Embryonic facial prominence (tissue), 1 donor: ENCODE measurements around the gene SPECC1L.
"Not testable (repeated sequence)": the region's sequence is repeated elsewhere in the genome, so short reads cannot be mapped to it uniquely, and the experiment has no call there.

Experiments used
- DNase-seq: peaks from one replicate; pipeline ENCODE4 v3.0.0-alpha.2; 2016; ENCODE audit errors: extremely low spot score

The SPECC1L gene

DNA sequence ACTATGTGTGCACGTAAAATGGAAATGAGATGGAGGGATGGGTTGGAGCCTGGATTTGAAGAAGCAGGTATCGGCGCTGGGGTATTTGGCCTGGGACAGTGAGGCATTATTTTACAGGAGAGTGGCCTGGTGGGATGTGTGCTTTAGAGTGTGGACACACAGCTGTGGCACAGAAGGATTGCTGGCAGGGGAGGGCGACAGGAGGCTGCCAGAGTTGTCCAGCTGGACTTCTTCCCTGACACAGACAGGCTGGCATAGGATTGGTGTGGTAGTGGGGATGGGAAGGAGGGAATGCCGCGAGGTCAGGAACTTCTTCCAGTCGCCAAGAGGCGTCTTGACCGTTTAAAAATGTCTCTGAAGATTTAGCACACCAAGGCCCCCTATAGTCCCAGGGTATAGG, 16.6 kb downstream of the SPECC1L start:
- not testable (repeated sequence) for DNase-seq

DNA sequence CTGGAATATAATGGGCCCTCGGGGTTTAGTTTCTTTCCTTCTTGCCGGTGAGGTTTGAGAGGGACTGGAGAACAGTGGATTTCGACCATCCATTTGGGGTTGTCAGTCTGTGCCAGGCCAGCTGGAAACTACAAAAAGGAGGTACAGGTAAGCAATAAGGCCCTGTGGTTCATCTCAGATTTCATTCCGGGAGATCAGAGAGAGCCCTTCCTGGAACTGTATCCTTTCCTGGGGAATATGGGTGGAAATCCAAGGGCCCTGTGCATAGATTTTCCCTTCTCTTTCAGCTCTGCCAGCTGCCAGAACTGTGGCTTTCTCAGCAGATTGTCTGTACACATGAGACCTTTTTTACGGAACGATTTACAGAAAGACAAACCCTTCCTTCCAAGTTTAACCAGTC, 17.2 kb downstream of the SPECC1L start:
- DNase-seq: not testable (repeated sequence)

DNA sequence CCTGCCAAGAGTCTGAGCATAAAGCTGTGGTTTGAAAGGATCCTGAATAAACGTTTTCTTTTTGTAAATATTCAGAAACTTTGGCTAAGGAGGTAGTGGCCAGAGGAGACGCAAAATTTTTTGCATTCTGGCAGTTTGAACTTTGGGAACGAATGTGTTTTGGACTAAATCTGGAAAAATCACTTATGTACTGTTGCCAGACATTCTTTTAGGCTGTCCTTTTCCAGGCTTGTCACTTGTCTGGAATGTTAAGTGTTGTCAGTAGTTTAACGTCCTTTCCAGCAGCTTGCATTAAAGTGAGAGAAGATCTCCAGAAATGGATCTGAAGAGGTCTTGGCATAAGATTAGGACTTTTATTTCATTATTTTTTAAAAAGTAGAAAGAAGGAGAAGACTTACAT, 18.5 kb downstream of the SPECC1L start:
- no peak for DNase-seq

DNA sequence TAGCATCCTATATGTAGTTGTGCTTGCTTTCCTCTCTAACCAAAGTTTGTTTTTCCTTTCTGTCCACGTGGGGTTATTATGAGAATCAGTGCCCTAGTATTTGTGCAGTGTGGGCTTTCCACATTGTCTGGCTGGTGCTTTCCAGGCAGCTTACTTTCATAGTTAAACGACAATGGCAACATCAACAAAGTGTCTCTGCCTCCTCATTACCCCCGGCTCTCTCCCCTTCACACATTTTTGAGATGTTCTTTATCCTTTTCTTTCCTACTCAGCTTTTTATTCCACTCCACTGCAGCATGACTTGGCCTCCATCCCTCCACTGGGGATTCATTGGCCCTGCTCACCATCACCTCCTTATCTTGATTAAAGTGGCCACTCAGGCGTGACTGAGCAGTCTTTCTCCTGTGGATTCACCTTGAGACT, 19.1 kb downstream of the SPECC1L start:
- no peak for DNase-seq

DNA sequence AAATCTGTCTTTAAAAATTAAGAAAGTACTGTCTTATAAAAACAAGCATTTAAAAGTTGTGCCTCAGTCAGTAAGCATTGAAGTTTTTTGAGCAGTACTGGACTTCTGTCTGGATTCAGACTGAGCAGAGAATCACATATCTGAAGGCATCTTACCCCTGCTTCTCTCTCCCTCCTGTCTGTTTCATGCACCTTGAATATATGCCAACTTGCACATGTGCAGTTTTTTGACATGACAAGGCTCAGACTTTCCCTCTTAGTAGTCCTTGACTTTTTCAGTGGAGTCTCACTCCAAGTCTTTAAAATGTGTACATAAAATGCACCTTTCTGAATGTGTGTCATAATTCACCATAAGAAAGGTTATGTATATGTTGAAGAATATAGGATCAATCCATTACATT, 19.8 kb downstream of the SPECC1L start:
- no peak for DNase-seq

DNA sequence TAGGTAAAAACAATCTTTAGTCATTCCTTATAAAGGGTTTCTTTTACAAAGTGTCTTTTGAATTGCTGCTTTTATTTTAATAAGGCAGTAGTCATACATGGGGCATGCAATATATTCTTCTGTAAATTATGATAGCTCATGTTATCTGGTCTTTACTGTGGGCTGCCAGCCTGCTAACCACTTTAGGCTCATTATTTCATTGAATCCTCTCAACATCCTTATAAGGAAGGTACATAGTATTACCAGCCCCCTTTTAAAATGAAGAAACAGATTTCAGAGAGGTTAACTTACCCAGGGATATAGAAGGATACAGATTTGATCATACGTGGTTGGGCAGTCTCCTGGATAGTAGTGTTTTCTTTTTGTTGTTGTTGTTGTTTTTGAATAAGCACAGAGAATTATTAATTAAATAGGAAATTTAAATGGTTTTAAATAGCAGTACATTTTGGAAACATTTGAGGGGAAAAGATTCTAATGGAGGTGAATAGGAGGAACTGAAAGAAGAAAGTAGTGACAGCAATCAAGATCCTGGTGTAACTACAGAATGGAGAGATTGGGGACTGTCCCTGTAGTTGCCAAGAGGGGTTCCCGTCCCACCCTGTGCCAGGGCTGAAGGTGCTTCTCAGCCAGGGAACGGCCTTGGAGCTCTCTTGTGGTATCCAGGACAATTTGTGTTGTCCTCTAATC, 21.0 kb downstream of the SPECC1L start:
- no peak for DNase-seq

DNA sequence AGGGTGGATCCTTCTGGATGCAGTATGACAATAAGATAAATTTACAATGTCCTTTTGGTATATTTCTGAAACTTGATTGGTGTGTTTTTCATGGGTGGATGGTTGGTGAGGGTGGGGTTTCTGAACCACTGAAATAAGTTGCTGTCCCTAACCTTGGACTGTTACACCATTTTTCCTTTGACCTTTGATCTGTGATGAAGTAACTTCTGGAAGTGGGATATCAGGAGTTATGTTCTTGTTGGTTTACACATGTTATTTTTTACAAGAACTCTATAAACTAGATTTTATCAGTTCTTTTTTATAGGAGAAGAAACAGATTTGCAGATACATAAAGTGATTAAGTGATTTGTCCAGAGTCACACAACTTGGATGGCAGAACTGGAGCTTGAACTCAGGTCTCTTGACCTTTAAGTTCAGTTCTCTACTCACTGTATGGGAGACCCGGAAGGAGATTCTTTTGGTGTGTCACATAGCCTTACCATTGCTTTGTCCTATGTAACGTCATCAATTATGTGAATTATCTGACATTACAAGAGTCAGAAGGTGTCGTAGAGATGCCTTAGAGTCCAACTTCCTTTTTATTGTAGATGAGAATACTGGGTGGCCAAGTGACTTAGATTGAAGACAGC, 21.7 kb downstream of the SPECC1L start:
- not testable (repeated sequence) for DNase-seq

DNA sequence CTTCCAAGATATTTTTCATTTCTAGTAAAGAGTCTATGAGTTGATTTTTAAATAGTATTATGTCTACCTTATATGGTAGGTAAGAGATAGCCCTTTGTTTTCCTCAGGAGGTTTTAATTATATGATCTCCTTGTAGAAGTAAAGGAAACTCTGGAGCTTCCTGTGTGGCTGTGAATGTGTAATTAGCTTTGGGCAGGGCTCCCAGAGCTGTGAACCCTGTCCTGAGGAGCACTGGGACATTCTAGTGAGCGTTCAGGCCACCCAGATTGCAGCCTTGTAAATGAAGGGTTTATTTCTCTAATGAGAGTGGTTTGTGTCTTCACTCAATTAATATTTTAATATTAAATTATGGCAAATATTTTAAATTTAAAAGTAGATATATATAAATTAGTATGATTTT, 24.3 kb downstream of the SPECC1L start:
- not testable (repeated sequence) for DNase-seq

DNA sequence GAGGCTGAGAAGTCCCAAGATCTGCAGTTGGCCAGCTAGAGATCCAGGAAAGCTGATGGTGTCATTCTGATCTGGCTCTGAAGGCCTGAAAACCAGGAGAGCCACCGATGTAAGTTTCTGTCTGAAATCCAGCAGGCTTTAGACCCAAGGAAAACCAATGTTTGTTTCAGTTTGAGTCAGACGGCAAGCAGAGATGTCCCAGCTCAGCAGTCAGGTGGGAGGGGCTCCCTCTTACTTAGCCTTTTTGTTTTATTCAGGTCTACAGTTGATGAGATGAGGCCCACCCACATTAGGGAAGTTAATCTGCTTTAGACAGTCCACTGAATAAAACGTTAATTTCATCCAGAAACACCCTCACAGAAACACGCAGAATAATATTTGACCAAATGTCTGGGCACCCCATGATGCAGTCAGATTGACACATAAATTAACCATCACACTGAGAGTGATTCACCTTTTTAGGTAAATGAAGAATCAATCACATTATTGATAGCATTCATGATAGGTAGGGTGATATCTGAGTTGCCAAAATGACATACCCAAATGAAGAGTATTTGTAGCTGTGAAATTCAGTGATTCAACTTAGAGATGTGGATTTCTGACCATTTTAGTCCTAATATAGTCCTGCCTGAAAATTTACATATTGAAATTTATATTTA, 28.0 kb downstream of the SPECC1L start:
- DNase-seq: not testable (repeated sequence)

DNA sequence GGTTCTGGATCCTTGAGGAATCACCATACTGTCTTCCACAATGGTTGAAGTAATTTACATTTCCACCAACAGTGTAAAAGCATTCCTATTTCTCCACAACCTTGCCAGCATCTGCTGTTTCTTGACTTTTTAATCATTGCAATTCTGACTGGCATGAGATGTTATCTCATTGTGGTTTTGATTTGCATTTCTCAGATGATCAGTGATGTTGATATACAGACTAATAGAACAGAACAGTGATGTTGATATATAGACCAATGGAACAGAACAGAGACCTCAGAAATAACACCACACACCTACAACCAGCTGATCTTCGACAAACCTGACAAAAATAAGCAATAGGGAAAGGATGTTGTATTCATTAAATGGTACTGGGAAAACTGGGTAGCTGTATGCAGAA, 29.9 kb downstream of the SPECC1L start:
- not testable (repeated sequence) for DNase-seq

DNA sequence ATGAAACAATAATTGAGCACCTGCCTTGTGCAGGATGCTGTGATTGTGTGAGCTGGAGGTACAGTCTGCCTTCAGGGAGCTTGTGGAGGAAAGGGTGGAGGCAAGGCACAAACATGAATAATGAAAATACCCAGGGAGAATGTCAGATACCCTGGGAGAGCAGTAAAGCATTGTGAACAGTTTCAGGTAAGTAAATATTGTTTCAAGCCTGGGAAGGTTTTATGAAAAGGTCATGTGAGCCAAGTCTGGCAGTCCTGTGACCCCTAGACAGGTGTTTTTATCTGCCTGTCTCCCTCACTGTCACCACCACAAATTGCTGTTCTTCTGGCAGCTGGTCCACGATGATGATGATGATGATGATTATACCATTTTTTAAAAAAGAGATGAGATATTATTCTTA, 32.0 kb downstream of the SPECC1L start:
- no peak for DNase-seq

DNA sequence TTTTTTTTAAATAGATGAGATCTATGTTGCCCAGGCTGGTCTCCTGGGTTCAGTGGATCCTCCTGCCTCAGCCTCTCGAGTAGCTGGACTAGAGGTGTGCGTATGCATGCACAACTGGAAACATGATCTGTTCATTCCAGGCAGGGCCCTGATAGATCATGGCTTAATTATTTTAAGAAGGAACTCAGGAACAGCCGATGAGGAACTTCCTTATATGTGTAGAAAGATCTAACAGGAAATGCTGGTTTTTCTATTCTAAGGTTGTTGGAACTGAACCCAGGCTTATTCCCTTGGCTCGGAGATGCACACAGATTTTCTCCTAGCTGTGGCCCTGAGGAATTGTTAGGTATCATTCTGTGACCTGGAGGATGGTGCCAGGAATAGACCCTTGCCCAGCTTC, 32.4 kb downstream of the SPECC1L start:
- DNase-seq: no peak

DNA sequence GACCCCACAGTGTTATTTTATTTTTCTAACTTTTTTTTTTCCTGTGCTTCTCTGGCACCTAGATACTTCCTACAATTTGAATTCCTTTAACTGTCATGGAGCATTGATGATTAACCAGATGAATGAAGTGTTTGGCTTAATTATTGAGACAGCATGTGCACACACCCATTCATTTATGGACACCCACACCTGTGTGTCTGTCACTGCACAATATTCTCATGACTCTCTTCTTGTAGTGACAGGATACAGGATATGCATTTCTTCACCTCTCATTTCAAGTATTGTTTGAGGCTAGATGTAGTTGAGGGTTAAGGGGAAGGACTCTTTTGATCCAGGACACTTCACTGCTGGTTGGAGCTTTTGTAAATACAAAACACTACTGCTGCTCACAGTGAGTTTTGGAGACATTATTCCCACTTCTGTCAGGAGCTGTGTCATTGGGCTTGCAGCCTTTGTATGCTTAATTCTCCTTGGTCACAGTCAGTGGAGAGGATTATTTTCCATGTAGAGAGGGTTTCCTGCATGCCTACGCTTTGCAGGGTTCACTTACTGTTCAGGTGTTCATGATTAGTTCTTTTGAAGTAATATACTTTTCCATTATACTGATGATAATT, 33.5 kb downstream of the SPECC1L start:
- no peak for DNase-seq

DNA sequence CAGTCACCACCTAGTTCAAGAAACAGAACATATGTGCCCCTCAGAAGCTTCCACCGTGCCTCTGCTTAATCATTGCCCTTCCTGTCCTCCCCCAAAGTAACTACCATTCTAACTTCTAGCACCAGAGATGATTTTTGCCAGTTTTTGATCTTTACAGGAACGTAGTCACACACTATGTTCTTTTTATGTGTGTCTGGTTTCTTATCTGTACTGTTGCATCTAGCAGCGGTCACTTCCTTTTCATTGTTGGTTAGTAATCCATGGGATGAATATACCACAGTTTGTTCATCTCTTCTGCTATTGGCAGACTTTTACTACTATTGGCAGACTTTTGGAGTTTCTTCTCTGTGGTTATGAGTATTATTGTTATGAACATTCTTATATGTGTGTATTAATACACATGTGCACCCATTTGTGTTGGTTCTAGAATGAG, 34.6 kb downstream of the SPECC1L start:
- no peak for DNase-seq

DNA sequence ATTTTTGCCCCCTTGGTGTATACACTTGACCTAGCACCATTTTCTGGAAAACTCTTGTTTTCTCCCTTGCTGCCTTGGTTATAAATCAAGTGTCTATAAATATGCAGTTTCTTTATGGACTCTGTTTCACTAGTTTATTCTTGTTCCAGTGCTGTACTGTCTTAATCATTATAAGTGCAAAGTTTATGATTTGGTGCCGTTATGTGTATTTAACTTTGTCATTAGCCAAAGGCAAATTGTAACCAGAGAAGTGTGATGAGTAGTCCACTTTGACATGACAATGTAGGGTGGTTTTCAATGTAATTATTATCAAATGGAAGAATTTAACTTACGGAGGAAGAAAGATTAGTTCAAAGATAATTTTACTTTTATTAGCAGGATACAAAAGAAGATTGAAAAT, 40.3 kb downstream of the SPECC1L start:
- no peak for DNase-seq

DNA sequence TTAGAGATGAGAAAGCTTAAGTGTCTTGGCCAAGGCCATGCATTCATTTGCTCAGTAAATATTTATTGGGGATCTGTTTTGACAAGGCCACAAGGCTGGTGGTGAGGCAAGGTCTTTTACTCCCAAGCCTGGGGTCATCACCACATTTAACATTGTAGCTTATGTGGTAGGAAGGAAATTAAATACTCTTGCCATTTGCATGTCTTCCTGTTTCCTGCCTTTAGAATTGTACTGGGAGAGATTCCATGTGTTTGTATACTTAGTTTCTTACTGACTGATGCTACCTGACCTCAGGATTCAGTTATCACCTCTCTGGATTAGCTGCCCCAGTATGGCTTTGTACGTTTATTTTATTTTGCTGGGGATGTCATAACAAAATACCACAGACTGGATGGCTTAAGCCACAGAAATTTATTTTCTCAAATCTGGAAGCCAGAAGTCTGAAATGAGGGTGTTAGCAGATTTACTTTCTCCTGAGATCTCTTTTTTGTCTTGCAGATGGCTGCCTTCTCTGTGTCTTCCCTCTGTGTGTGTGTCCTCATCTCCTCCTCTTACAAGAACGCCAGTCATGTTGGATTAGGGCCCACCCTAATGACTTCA, 44.8 kb downstream of the SPECC1L start:
- DNase-seq: no peak

DNA sequence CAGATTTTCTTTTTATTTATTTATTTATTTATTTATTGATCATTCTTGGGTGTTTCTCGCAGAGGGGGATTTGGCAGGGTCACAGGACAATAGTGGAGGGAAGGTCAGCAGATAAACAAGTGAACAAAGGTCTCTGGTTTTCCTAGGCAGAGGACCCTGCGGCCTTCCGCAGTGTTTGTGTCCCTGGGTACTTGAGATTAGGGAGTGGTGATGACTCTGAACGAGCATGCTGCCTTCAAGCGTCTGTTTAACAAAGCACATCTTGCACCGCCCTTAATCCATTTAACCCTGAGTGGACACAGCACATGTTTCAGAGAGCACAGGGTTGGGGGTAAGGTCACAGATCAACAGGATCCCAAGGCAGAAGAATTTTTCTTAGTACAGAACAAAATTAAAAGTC, 45.6 kb downstream of the SPECC1L start:
- DNase-seq: not testable (repeated sequence)

DNA sequence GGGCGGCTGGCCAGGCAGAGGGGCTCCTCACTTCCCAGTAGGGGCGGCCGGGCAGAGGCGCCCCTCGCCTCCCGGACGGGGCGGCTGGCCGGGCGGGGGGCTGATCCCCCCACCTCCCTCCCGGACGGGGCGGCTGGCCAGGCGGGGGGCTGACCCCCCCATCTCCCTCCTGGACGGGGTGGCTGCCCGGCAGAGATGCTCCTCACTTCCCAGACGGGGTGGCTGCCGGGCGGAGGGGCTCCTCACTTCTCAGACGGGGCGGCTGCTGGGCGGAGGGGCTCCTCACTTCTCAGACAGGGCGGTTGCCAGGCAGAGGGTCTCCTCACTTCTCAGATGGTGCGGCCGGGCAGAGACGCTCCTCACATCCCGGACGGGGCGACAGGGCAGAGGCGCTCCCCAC, 46.9 kb downstream of the SPECC1L start:
- DNase-seq: not testable (repeated sequence)

DNA sequence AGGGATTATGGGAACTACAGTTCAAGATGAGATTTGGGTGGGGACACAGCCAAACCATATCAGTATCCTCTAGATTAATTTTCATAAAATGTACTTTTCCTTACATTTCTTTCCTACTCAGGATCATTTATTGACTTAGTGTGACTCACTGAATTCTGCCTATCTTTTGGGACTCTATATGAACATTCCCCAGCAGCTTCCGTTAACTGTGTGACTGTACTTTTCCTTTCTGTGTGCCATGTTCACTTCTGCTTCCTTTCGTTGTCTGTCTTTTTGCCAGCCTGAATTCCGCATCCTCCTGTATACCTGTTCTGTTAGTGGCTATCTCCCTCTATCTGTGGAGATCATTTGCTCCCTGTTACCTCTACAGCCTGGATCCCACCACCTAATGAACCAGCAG, 48.8 kb downstream of the SPECC1L start:
- no peak for DNase-seq

DNA sequence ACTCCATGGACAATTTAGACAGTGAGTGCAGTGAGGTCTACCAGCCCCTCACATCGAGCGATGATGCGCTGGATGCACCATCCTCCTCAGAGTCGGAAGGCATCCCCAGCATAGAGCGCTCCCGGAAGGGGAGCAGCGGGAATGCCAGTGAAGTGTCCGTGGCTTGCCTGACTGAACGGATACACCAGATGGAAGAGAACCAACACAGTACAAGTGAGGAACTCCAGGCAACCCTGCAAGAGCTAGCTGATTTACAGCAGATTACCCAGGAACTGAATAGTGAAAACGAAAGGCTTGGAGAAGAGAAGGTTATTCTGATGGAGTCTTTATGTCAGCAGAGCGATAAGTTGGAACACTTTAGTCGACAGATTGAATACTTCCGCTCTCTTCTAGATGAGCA, 51.4 kb downstream of the SPECC1L start:
- DNase-seq: no peak

DNA sequence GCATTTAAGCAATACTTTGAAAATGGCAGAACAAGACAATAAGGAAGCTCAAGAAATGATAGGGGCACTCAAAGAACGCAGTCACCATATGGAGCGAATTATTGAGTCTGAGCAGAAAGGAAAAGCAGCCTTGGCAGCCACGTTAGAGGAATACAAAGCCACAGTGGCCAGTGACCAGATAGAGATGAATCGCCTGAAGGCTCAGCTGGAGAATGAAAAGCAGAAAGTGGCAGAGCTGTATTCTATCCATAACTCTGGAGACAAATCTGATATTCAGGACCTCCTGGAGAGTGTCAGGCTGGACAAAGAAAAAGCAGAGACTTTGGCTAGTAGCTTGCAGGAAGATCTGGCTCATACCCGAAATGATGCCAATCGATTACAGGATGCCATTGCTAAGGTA, 51.9 kb downstream of the SPECC1L start:
- no peak for DNase-seq

DNA sequence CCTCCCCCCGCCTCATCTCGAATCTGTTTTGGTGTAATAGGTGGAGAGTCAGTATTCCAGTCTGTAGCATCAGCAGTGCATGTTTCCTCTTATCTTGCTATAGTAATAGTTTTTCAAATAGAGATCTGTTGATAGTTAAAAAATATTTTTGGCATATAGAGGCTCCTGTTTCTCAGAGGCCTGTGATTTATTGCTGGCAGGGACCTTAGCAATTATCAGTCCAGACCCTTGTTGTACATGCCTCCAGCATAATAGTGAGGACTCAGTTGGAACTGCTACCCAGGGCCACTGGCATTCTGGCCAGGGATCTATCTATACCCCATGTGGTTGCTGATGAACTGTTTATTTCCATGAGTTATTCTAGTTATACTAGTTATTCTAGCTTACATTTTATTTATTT, 52.6 kb downstream of the SPECC1L start:
- no peak for DNase-seq
